H54 (cell line): ENCODE results near the gene DGCR2.

ENCODE experiments used
- DNase-seq: peaks from one replicate; pipeline ENCODE4 v3.0.0; 2011; ENCODE audit warnings: low spot score, mixed read lengths; ENCODE audit not compliant: insufficient read length
- FAIRE-seq: peaks from 3 replicates; lab custom pipeline; 2011; peaks lifted over from hg19 to GRCh38; lab: Jason Lieb, UNC
- POLR2A ChIP-seq: IDR thresholded peaks from 2 replicates; pipeline ENCODE4 v1.6.1; 2011; ENCODE audit warnings: low read depth, mild to moderate bottlenecking, low read length

DGCR2 gene

GRCh38 chr22:19064354-19065054 is 57.7 kb downstream of the DGCR2 start:
- no peak for TF ChIP-seq POLR2A
- FAIRE-seq: no peak

GRCh38 chr22:19063581-19064353 is 58.4 kb downstream of the DGCR2 start:
- TF ChIP-seq POLR2A: no peak
- DNase-seq (no peak), FAIRE-seq (no peak)

More at GRCh38 chr22:19064354-19065054, 57.7 kb downstream of the DGCR2 start:
- DNase-seq: no peak

GRCh38 chr22:19062943-19063308 is 59.3 kb downstream of the DGCR2 start:
- DNase-seq (no peak), FAIRE-seq (no peak)
- no peak for TF ChIP-seq POLR2A

GRCh38 chr22:19062139-19062942 is 59.9 kb downstream of the DGCR2 start:
- DNase-seq: no peak
- TF ChIP-seq POLR2A: no peak
- no peak for FAIRE-seq

- FAIRE-seq (no peak), DNase-seq (no peak)
- TF ChIP-seq POLR2A: no peak
Measured at GRCh38 chr22:19061471-19062138, 60.6 kb downstream of the DGCR2 start.

GRCh38 chr22:19060356-19061009 is 61.7 kb downstream of the DGCR2 start:
- no peak for FAIRE-seq
- DNase-seq: no peak

GRCh38 chr22:19059481-19060278 is 62.5 kb downstream of the DGCR2 start:
- no peak for FAIRE-seq
- no peak for DNase-seq
- TF ChIP-seq POLR2A: no peak

More at GRCh38 chr22:19060356-19061009, 61.7 kb downstream of the DGCR2 start:
- TF ChIP-seq POLR2A: no peak

- DNase-seq: peak; percentile 15
- FAIRE-seq: no peak
- TF ChIP-seq POLR2A: no peak
Measured at GRCh38 chr22:19058713-19059451, 63.3 kb downstream of the DGCR2 start.

- TF ChIP-seq POLR2A: no peak
- FAIRE-seq (no peak), DNase-seq (no peak)
Measured at GRCh38 chr22:19057999-19058491, 64.2 kb downstream of the DGCR2 start.

GRCh38 chr22:19057539-19057938 is 64.7 kb downstream of the DGCR2 start:
- FAIRE-seq (no peak), DNase-seq (no peak)
- no peak for TF ChIP-seq POLR2A

GRCh38 chr22:19056951-19057401 is 65.2 kb downstream of the DGCR2 start:
- FAIRE-seq (no peak), DNase-seq (no peak)

More at GRCh38 chr22:19056951-19057401, 65.2 kb downstream of the DGCR2 start:
- TF ChIP-seq POLR2A: no peak
